PC-3 (cell line): Measurements from ENCODE around the gene DCHS1. TPM values are rescaled to one million over a fixed set of nuclear protein-coding genes. Genes with fewer than 3 reads are reported as not detected.

Source experiments
- ATAC-seq: fragments of 200-7000 bp; cut with Tn5 transposase; 2 replicates; pipeline ENCODE4 v1.9.1; 2020; ENCODE audit warnings: mild to moderate bottlenecking, moderate library complexity
- BruUV-seq: library from RNA; stranded (reverse); fragments of 400-500 nt; replicated peaks from 2 replicates; lab custom pipeline; 2021; lab: Mats Ljungman, UMichigan
- CTCF ChIA-PET: fragments of 300-600 bp; sonication (Branson Sonifier 250); formaldehyde crosslinking; loops from one replicate; lab custom pipeline; 2022; ENCODE audit warnings: antibody characterized with exemption; lab: Charles Lee
- POLR2A ChIA-PET: fragments of 300-600 bp; sonication (Branson Sonifier 250); formaldehyde crosslinking; loops from one replicate; lab custom pipeline; 2022; ENCODE audit warnings: antibody characterized with exemption; ENCODE audit not compliant: unreplicated experiment; lab: Charles Lee
- DNase-seq: peaks from one replicate; pipeline ENCODE4 v3.0.0-alpha.2; 2015
- H2AFZ ChIP-seq: fragments of 300-600 bp; sonication (generic); 2 replicates; pipeline ENCODE4 v1.6.0; 2016; ENCODE audit warnings: antibody characterized with exemption, low read length
- H3F3A ChIP-seq: fragments of 300-600 bp; sonication (generic); one replicate; pipeline ENCODE4 v1.6.0; 2017; ENCODE audit warnings: antibody characterized with exemption, low read length, control low read depth, mild to moderate bottlenecking; ENCODE audit not compliant: unreplicated experiment
- H3K27ac ChIP-seq: fragments of 300-600 bp; sonication (generic); 2 replicates; pipeline ENCODE4 v1.5.1; 2016; ENCODE audit warnings: mild to moderate bottlenecking, low read length
- H3K27me3 ChIP-seq: fragments of 300-600 bp; sonication (generic); 2 replicates; pipeline ENCODE4 v1.6.1; 2016; ENCODE audit warnings: low read length, mixed read lengths
- H3K36me3 ChIP-seq: fragments of 300-600 bp; sonication (generic); 2 replicates; pipeline ENCODE4 v1.6.1; 2016; ENCODE audit warnings: low read depth, mixed run types, low read length, mixed read lengths
- H3K4me1 ChIP-seq: fragments of 300-600 bp; sonication (generic); 2 replicates; pipeline ENCODE4 v1.5.1; 2016; ENCODE audit warnings: low read length; ENCODE audit not compliant: insufficient read depth
- H3K4me2 ChIP-seq: fragments of 300-600 bp; sonication (generic); 2 replicates; pipeline ENCODE4 v1.6.0; 2016; ENCODE audit warnings: low read length
- H3K4me3 ChIP-seq: fragments of 300-600 bp; sonication (generic); 2 replicates; pipeline ENCODE4 v1.5.1; 2016; ENCODE audit warnings: mild to moderate bottlenecking, low read length, mixed read lengths
- H3K79me2 ChIP-seq: fragments of 300-600 bp; sonication (generic); 2 replicates; pipeline ENCODE4 v1.6.1; 2017; ENCODE audit warnings: low read length, mixed read lengths
- H3K9ac ChIP-seq: fragments of 300-600 bp; sonication (generic); 2 replicates; pipeline ENCODE4 v1.6.0; 2016; ENCODE audit warnings: mild to moderate bottlenecking, low read length
- H3K9me2 ChIP-seq: fragments of 300-600 bp; sonication (generic); replicated peaks from 2 replicates; pipeline ENCODE4 v1.6.1; 2016; ENCODE audit warnings: mixed run types, low read length, mixed read lengths
- H3K9me3 ChIP-seq: fragments of 300-600 bp; sonication (generic); 2 replicates; pipeline ENCODE4 v1.6.1; 2016; ENCODE audit warnings: low read length, mixed read lengths
- H4K20me1 ChIP-seq: fragments of 300-600 bp; sonication (generic); 2 replicates; pipeline ENCODE4 v1.6.1; 2016; ENCODE audit warnings: low read length, mixed read lengths
- EZH2 ChIP-seq: fragments of 300-600 bp; sonication (generic); IDR thresholded peaks from one replicate; pipeline ENCODE4 v1.6.1; 2017; ENCODE audit warnings: antibody characterized with exemption, mild to moderate bottlenecking, low read length; ENCODE audit not compliant: unreplicated experiment
- EZH2phosphoT487 ChIP-seq: fragments of 300-600 bp; sonication (generic); IDR thresholded peaks from 2 replicates; pipeline ENCODE4 v1.6.1; 2018; ENCODE audit warnings: mild to moderate bottlenecking, antibody characterized with exemption, low read length, borderline replicate concordance
- intact Hi-C: fragments of 100-400 bp; cut with micrococcal nuclease; formaldehyde crosslinking; loops from 2 replicates; pipeline ENCODE4 v1.9.0; 2023
- total RNA-seq: library from RNA; depleted of rRNA; stranded (reverse); fragments of >200 nt; gene quantifications from 2 replicates; pipeline ENCODE4 v1.2.3, GENCODE V29; 2014
- TF ChIP-seq, protein P1 (sequence below): fragments of 300-600 bp; sonication (generic); conservative IDR thresholded peaks from 2 replicates; pipeline ENCODE4 v1.5.1; 2017; ENCODE audit warnings: antibody characterized with exemption, low read depth, mild to moderate bottlenecking, low read length

DCHS1 gene
- total RNA-seq, 1 experiment from 2014 or later: under 0.01 TPM

DNA sequence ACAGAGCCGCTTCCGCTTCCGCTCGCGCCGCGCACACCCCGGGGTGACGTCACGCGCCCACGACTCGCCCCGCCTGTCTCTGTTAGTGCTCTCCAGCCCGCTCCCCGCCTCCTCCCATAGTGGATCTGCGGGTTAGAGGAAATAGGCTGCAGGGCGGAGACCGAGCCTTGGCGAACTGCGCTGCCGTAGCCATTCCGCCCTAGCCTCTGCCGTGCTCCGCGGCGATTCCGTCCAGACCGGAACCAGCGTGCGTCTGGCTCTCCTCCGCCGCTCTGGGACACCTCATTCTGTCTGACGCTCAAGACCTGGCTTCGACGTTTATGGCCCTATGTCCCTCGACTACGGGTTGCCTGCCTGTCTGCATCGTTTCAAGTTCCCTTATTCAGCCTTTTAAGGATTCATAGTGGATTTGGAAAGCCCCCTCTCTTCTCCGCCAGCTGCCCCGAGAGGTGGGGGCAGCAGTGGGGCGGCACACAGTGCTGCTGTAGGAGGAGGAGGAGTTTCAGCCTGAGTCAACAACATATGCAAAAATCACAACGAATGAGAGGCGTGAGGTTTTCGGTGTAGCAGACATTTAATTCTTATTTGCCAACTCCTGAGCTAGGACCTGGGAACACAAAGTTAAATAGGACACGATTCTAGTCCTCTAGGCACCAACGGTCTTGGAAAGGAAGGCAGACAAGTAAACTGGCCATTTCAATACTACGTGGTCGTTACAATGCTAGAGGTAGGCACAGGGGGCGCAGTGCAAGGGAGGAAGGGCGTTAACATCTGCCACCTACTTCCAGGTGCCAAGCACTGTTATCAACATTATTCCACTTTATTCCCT is 43.2 kb downstream of the DCHS1 start, which contains the start of gene TAF10:
Gene TAF10 (minus strand): TSS at position 4 of the 829 bp plus-strand sequence. CDS start 27 bp downstream, outside the sequence.
- intact Hi-C loops: loop anchor here (1.0 to 5.0 kb wide), 2 partner anchors 9 to 55 kb away; partner anchors contain the start of genes ILK and RRP8
- Histone ChIP-seq H3K4me3 (peak within 1 kb of the TSS; percentile 85), H3F3A (no peaks in the 10 kb centered on the region), H3K9ac (peak within 1 kb of the TSS; percentile 80), H2AFZ (peak within 1 kb of the TSS; percentile 86), H3K36me3 (peaks cover 25% of the 10 kb centered on the region; the same call in 1 of the 2 replicates), H4K20me1 (no peaks in the 10 kb centered on the region), H3K4me1 (peaks cover 17% of the 10 kb centered on the region), H3K27ac (peak within 1 kb of the TSS; percentile 83), H3K27me3 (no peaks in the 10 kb centered on the region), H3K9me2 (no peaks in the 10 kb centered on the region), H3K4me2 (peak within 1 kb of the TSS; percentile 90), H3K79me2 (peaks cover 22% of the 10 kb centered on the region), H3K9me3 (no peaks in the 10 kb centered on the region)
- ATAC-seq (peak; percentile 95), DNase-seq (peak; percentile 92)
- POLR2A ChIA-PET: interaction anchor here (0.6 to 0.7 kb wide), 2 partner anchors 71 to 81 kb away, joined by 3 to 5 read pairs; partner anchors contain the start of gene MRPL17
- TSS peak; percentile 73 for BruUV-seq
- no peak for TF ChIP-seq EZH2
- TF ChIP-seq, protein P1, sequence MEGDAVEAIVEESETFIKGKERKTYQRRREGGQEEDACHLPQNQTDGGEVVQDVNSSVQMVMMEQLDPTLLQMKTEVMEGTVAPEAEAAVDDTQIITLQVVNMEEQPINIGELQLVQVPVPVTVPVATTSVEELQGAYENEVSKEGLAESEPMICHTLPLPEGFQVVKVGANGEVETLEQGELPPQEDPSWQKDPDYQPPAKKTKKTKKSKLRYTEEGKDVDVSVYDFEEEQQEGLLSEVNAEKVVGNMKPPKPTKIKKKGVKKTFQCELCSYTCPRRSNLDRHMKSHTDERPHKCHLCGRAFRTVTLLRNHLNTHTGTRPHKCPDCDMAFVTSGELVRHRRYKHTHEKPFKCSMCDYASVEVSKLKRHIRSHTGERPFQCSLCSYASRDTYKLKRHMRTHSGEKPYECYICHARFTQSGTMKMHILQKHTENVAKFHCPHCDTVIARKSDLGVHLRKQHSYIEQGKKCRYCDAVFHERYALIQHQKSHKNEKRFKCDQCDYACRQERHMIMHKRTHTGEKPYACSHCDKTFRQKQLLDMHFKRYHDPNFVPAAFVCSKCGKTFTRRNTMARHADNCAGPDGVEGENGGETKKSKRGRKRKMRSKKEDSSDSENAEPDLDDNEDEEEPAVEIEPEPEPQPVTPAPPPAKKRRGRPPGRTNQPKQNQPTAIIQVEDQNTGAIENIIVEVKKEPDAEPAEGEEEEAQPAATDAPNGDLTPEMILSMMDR: peak; percentile 48
- no peak for TF ChIP-seq EZH2phosphoT487
- CTCF ChIA-PET: no interaction called here

DNA sequence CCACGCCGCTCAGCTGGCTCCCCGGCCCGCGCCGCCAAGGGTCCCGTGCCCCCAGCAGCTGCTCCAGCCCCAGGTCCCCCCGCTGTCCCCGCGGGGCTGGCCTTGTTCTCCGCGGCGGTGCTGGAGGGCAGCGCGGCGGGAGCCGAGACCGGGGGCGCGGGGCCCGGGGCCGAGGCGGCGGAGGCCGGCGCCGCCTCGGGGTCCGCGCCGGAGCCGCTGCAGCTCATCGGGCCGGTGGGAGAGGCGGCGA is 43.7 kb downstream of the DCHS1 start:
- H3K9me2 ChIP-seq: no peaks in the 10 kb centered on the region
- H3K27me3 ChIP-seq: no peaks in the 10 kb centered on the region
- no peaks in the 10 kb centered on the region for H3F3A ChIP-seq
- H2AFZ ChIP-seq: peak overlapping the region; percentile 40; the same call in 1 of the 2 replicates
- peaks cover 25% of the 10 kb centered on the region; the same call in 1 of the 2 replicates for H3K36me3 ChIP-seq
- POLR2A ChIA-PET: interaction anchor here (0.6 to 0.7 kb wide), 2 partner anchors 71 to 81 kb away, joined by 3 to 5 read pairs; partner anchors contain the start of gene MRPL17
- H3K4me3 ChIP-seq: peak overlapping the region; percentile 85
- CTCF ChIA-PET: no interaction called here
- H3K4me2 ChIP-seq: peak overlapping the region; percentile 85
- no peaks in the 10 kb centered on the region for H3K9me3 ChIP-seq
- H3K9ac ChIP-seq: peak overlapping the region; percentile 80
- no peaks in the 10 kb centered on the region for H4K20me1 ChIP-seq
- DNase-seq: no peak
- TF ChIP-seq EZH2phosphoT487 (no peak), EZH2 (no peak)
- TF ChIP-seq, protein P1: no peak
- peaks cover 24% of the 10 kb centered on the region for H3K79me2 ChIP-seq
- peaks cover 22% of the 10 kb centered on the region for H3K4me1 ChIP-seq
- no TSS peak for BruUV-seq
- ATAC-seq: no peak
- intact Hi-C loops: loop anchor here (1.0 to 5.0 kb wide), 2 partner anchors 9 to 55 kb away; partner anchors contain the start of genes ILK and RRP8
- no peak overlapping the region for H3K27ac ChIP-seq
